GM12801 (cell line): Measurements from ENCODE around the gene ZSCAN22.

Experiments
- TF ChIP-seq, protein P1 (sequence below): IDR thresholded peaks from one replicate; pipeline ENCODE4 v1.5.1; 2011; ENCODE audit warnings: control low read depth; ENCODE audit not compliant: insufficient read length; ENCODE audit errors: extremely low read depth

Gene ZSCAN22

DNA sequence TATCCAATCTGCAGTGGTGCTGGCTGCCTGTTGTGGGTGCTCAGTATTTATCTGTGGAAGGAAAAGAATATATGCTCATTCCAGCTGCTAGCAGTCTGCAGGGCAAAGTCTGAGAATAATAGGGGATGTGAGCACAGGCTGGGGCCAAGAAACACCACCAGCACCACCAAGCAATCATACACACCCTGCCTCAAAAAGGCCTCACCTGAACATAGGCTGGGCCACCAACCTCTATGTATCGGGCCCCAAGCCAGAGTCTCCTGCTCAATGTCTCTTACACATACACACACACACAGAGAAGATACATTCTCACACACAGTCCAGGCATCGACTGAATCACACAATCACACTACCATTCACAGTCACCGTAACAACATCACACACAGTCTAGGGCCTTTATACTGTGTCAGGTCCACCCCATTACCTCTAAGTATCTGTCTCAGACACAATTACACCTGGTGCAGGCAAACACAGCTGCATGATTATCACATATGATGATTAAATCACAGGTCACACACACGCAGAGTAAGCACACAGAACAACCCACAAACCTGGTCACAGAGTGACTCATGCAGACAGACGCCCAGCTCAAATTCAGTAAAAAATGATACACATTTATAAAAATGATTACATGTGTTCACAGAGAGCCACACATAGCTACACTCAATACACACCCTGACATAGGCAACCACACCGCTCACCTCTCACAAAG lies 1.3 kb upstream of the ZSCAN22 start:
- TF ChIP-seq, protein P1, sequence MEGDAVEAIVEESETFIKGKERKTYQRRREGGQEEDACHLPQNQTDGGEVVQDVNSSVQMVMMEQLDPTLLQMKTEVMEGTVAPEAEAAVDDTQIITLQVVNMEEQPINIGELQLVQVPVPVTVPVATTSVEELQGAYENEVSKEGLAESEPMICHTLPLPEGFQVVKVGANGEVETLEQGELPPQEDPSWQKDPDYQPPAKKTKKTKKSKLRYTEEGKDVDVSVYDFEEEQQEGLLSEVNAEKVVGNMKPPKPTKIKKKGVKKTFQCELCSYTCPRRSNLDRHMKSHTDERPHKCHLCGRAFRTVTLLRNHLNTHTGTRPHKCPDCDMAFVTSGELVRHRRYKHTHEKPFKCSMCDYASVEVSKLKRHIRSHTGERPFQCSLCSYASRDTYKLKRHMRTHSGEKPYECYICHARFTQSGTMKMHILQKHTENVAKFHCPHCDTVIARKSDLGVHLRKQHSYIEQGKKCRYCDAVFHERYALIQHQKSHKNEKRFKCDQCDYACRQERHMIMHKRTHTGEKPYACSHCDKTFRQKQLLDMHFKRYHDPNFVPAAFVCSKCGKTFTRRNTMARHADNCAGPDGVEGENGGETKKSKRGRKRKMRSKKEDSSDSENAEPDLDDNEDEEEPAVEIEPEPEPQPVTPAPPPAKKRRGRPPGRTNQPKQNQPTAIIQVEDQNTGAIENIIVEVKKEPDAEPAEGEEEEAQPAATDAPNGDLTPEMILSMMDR, result no peak

DNA sequence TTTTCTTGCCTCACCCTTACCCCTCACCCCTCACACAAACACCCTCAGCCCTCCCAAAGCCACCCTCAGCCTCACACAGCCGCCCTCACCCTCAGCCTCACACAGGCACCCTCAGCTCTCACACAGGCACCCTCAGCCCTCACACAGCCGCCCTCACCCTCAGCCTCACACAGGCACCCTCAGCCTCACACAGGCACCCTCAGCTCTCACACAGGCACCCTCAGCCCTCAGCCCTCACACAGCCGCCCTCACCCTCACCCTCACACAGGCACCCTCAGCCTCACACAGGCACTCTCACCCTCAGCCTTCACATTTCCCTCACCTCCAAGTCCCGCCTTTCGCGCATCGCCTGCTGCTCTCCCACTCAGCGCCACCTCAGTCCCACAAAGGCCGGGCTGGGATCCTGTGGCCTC lies 287 bp upstream of the ZSCAN22 start:
- TF ChIP-seq, protein P1, result no peak

DNA sequence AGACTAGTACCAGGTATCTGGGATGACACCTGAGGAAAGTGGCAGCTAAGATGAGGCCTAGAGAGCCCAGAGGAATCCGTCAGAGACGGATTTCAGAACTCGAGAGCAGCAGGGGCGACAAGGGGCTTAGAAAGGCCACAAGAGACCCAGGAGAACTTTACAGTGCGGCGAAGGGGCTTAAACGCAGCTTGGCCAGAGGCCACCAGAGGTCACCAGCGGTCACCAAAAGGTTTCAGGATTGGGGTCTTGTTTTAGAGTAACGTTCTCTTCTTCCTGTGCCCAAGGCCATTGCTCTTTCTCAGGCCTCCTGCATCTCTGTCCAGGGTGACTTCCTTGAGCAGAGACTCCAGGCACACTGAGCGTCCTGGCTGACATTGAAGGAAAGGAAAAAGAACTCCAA lies 2.2 kb downstream of the ZSCAN22 start:
- TF ChIP-seq, protein P1, result no peak

- TF ChIP-seq, protein P1, result no peak
Measured at GRCh38 chr19:58330458-58330857, 3.7 kb downstream of the ZSCAN22 start.

DNA sequence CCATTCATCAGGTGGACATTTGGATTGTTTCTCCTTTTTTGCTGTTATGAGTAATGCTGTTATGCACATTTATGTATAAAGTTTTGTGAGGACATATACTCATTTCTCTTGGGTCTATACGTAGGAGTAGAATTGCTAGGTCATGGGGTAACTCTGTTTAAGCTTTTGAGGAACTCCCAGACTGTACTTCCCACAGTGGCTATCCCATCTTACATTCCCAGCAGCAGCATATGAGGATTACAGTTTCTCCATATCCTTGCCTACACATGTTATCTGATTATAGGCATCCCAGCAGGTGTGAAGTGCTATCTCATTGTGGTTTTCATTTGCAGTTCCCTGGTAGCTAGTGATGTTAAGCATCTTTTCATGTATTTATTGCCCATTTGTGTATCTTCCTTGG lies 5.9 kb downstream of the ZSCAN22 start:
- TF ChIP-seq, protein P1, result no peak

GRCh38 chr19:58334691-58335249 lies 8.0 kb downstream of the ZSCAN22 start:
- TF ChIP-seq, protein P1, result no peak

GRCh38 chr19:58335630-58336029 lies 8.8 kb downstream of the ZSCAN22 start:
- TF ChIP-seq, protein P1, result no peak
